K562 (cell line): Measurements from ENCODE around the gene ARMC9.

Source experiments
- PHF21A ChIP-seq: fragments of 450-650 bp; IDR thresholded peaks from 2 replicates; pipeline ENCODE4 v1.6.1; 2017; ENCODE audit warnings: low read depth, borderline replicate concordance
- ZNF384 ChIP-seq: IDR thresholded peaks from 2 replicates; pipeline ENCODE4 v1.6.1; 2012; ENCODE audit warnings: low read depth, low read length, improper control_type of control experiment

GRCh38 chr2:231357048-231357447 lies 158.6 kb downstream of the ARMC9 start:
- TF ChIP-seq PHF21A (no peak), ZNF384 (no peak)
